ENCODE results near the gene STAT3.

- TF ChIP-seq EZH2 (IDR thresholded peaks at IDR 0.05) (no peak), FOXP2 (optimal IDR thresholded peaks at IDR 0.05; ENCODE audit: control extremely low read depth, extremely low read length, insufficient read depth) (no peak), POLR2AphosphoS5 (IDR thresholded peaks at IDR 0.05; ENCODE audit: borderline replicate concordance, low read depth, low read length) (no peak)
Observed at GRCh38 chr17:42296012-42296411, 92.2 kb downstream of the STAT3 start.

All from SK-N-MC (cell line).